ENCODE measurements around the gene CHKA.

- TF ChIP-seq CTCF (IDR thresholded peaks at IDR 0.05) (no peak), POLR2A (IDR thresholded peaks at IDR 0.05) (no peak)
These were observed 79.5 kb downstream of the CHKA start for GRCh38 chr11:68041617-68042218.

Measured in thyroid gland (tissue), 4 donors.